Calu3 (cell line): ENCODE measurements around the gene TADA2B. TPM values are rescaled to one million over a fixed set of nuclear protein-coding genes. Genes with fewer than 3 reads are reported as not detected.

ENCODE experiments used
- BruUV-seq: library from RNA; stranded (reverse); fragments of 400-500 nt; replicated peaks from 2 replicates; lab custom pipeline; 2021; lab: Mats Ljungman, UMichigan
- CTCF ChIA-PET: fragments of 300-600 bp; sonication (Branson Sonifier 250); formaldehyde crosslinking; loops from one replicate; lab custom pipeline; 2022; ENCODE audit warnings: antibody characterized with exemption; lab: Charles Lee
- DNase-seq: peaks from one replicate; pipeline ENCODE4 v3.0.0; 2022
- H3K27ac Mint-ChIP-seq: one replicate; pipeline ENCODE4 v1.8.0; 2022; ENCODE audit warnings: mixed read lengths; ENCODE audit not compliant: unreplicated experiment
- H3K27me3 Mint-ChIP-seq: one replicate; pipeline ENCODE4 v1.8.0; 2022; ENCODE audit warnings: mixed read lengths; ENCODE audit not compliant: unreplicated experiment
- H3K36me3 Mint-ChIP-seq: one replicate; pipeline ENCODE4 v1.8.0; 2022; ENCODE audit warnings: mild to moderate bottlenecking, moderate library complexity, mixed read lengths; ENCODE audit not compliant: insufficient read depth, unreplicated experiment
- H3K4me1 Mint-ChIP-seq: one replicate; pipeline ENCODE4 v1.8.0; 2022; ENCODE audit warnings: mild to moderate bottlenecking, low read depth, mixed read lengths; ENCODE audit not compliant: unreplicated experiment
- H3K4me3 Mint-ChIP-seq: one replicate; pipeline ENCODE4 v1.8.0; 2022; ENCODE audit warnings: mild to moderate bottlenecking, low read depth, moderate library complexity, mixed read lengths; ENCODE audit not compliant: unreplicated experiment
- H3K9me3 Mint-ChIP-seq: one replicate; pipeline ENCODE4 v1.8.0; 2022; ENCODE audit warnings: low read depth, mixed read lengths; ENCODE audit not compliant: unreplicated experiment
- intact Hi-C: fragments of 100-400 bp; cut with micrococcal nuclease; formaldehyde crosslinking; loops from one replicate; pipeline ENCODE4 v1.10.0; 2022; ENCODE audit not compliant: unreplicated experiment
- total RNA-seq: library from RNA; stranded (reverse); gene quantifications from 2 replicates; pipeline ENCODE4 v1.2.3, GENCODE V29; 2022
- TF ChIP-seq, protein P1 (sequence below): fragments of 200-600 bp; IDR thresholded peaks from one replicate; pipeline ENCODE4 v1.8.0; 2022; ENCODE audit warnings: antibody characterized with exemption; ENCODE audit not compliant: unreplicated experiment

Gene TADA2B
- total RNA-seq, 1 experiment from 2014 or later = 15.1 TPM

DNA sequence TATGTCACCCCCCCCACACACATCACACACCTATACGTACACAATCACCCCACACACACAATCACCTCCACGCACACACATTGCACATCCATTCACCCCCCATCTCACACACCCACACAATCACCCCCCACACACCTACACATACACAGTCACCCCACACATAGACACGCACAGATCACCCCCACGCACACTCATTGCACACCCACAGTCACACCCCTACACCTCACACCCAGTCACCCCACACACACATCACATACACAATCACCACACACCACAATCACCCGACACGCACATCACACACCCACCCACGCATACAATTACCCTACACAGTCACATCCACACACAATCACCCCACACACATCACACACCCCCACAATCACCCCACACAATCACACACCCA, 15.9 kb upstream of the TADA2B start:
- intact Hi-C loops = no loop called here
- CTCF ChIA-PET = no interaction called here
- TF ChIP-seq, protein P1, sequence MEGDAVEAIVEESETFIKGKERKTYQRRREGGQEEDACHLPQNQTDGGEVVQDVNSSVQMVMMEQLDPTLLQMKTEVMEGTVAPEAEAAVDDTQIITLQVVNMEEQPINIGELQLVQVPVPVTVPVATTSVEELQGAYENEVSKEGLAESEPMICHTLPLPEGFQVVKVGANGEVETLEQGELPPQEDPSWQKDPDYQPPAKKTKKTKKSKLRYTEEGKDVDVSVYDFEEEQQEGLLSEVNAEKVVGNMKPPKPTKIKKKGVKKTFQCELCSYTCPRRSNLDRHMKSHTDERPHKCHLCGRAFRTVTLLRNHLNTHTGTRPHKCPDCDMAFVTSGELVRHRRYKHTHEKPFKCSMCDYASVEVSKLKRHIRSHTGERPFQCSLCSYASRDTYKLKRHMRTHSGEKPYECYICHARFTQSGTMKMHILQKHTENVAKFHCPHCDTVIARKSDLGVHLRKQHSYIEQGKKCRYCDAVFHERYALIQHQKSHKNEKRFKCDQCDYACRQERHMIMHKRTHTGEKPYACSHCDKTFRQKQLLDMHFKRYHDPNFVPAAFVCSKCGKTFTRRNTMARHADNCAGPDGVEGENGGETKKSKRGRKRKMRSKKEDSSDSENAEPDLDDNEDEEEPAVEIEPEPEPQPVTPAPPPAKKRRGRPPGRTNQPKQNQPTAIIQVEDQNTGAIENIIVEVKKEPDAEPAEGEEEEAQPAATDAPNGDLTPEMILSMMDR = no peak
- H3K27ac Mint-ChIP-seq = no peak overlapping the region
- no TSS peak for BruUV-seq
- peaks cover 16% of the 10 kb centered on the region for H3K36me3 Mint-ChIP-seq
- H3K4me1 Mint-ChIP-seq = no peaks in the 10 kb centered on the region
- no peak overlapping the region for H3K4me3 Mint-ChIP-seq
- no peaks in the 10 kb centered on the region for H3K9me3 Mint-ChIP-seq
- DNase-seq = no peak
- no peaks in the 10 kb centered on the region for H3K27me3 Mint-ChIP-seq

DNA sequence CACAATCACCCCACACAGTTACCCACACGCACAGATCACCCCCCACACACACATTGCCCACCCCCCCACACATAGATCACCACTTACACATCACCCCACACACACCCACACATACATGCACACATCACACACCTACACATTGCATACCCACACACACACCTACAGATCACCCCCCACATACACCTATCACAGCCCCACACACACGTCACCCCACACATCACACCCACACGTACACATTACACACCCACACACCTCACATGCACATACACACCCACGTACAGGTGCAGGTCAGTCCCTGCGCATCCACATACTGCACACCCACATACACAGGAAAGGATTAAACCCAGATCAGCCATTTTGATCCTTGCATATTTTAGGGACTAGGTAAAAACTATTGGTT, 15.3 kb upstream of the TADA2B start:
- Mint-ChIP-seq H3K4me3 (no peak overlapping the region), H3K27me3 (no peaks in the 10 kb centered on the region), H3K27ac (no peak overlapping the region), H3K9me3 (no peaks in the 10 kb centered on the region), H3K4me1 (no peaks in the 10 kb centered on the region), H3K36me3 (peaks cover 16% of the 10 kb centered on the region)
- TF ChIP-seq, protein P1 = no peak
- no peak for DNase-seq
- intact Hi-C loops = no loop called here
- CTCF ChIA-PET = no interaction called here
- no TSS peak for BruUV-seq

DNA sequence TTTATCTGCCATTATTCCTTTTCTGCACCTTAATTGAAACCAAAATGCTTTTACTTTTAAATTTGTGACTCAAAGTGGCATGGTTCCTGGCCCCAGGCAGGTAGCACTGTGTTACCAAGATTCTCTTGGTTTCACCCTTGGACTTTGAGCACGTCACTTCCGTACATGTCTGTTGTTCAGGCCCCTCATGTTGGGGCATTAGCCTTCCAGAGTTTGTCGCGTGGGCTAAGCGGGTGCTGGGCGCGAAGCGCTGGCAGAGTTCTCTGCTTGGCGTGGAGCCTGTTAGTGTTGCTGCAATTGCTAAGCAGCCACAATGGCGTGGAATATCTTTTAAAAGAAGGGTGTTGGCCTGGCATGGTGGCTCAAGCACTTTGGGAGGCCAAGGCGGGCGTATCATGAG, 14.0 kb upstream of the TADA2B start:
- TF ChIP-seq, protein P1 = no peak
- CTCF ChIA-PET = interaction anchor here (1.2 kb wide), 1 partner anchor 14 kb away, joined by 4 read pairs; the partner anchor contains the start of gene TADA2B
- no peak overlapping the region for H3K4me3 Mint-ChIP-seq
- intact Hi-C loops = no loop called here
- H3K27me3 Mint-ChIP-seq = no peaks in the 10 kb centered on the region
- no peak for DNase-seq
- no peaks in the 10 kb centered on the region for H3K9me3 Mint-ChIP-seq
- peaks cover 2% of the 10 kb centered on the region for H3K4me1 Mint-ChIP-seq
- peaks cover 16% of the 10 kb centered on the region for H3K36me3 Mint-ChIP-seq
- no peak overlapping the region for H3K27ac Mint-ChIP-seq
- BruUV-seq = no TSS peak

DNA sequence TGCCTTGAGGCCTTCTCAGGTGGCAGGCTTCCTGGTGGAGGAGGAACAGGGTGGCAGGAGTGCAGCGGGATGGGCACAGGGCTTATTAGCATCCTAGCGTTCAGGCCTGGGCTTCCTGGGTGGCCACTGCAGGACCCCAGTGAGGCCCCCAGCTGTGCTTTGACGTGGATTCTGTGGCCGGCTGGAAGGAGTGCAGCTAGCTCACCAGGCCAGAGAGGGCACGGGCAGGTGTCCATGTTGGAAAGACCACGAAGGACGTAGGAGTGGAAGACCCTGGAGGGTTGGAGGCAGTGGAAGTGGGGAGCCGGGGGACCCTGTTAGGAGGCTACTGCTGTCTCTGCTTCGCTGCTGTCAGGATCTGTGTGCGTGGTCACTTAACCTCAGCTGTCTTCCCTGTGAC, 13.3 kb upstream of the TADA2B start:
- no peak for DNase-seq
- H3K4me3 Mint-ChIP-seq = no peak overlapping the region
- H3K4me1 Mint-ChIP-seq = peaks cover 8% of the 10 kb centered on the region
- no peaks in the 10 kb centered on the region for H3K9me3 Mint-ChIP-seq
- BruUV-seq = no TSS peak
- no peak overlapping the region for H3K27ac Mint-ChIP-seq
- CTCF ChIA-PET = interaction anchor here (1.2 kb wide), 1 partner anchor 14 kb away, joined by 4 read pairs; the partner anchor contains the start of gene TADA2B
- intact Hi-C loops = no loop called here
- TF ChIP-seq, protein P1 = no peak
- H3K36me3 Mint-ChIP-seq = peaks cover 16% of the 10 kb centered on the region
- no peaks in the 10 kb centered on the region for H3K27me3 Mint-ChIP-seq
